NCI-H187 treated with DMSO at 0.1 percent for 48 hours (cell line): Measurements from ENCODE around the gene PRPS1L1.

ENCODE experiments used
- DNase-seq: peaks from one replicate; lab custom pipeline; 2025; lab: John Stamatoyannopoulos, UW

The PRPS1L1 gene

GRCh38 chr7:18013936-18014335 lies 13.7 kb downstream of the PRPS1L1 start:
- no peak for DNase-seq

GRCh38 chr7:18004372-18004771 lies 23.3 kb downstream of the PRPS1L1 start:
- DNase-seq, result no peak

GRCh38 chr7:18003286-18003994 lies 24.2 kb downstream of the PRPS1L1 start:
- DNase-seq, result peak; percentile 7

GRCh38 chr7:17998692-17999091 lies 29.0 kb downstream of the PRPS1L1 start:
- DNase-seq, result no peak

- no peak for DNase-seq
Observed at GRCh38 chr7:17996442-17997223, 31.0 kb downstream of the PRPS1L1 start.

- DNase-seq, result no peak
Observed at GRCh38 chr7:17996040-17996439, 31.6 kb downstream of the PRPS1L1 start.

- no peak for DNase-seq
Observed at GRCh38 chr7:17994079-17994850, 33.4 kb downstream of the PRPS1L1 start.

- no peak for DNase-seq
Observed at GRCh38 chr7:17991866-17992648, 35.6 kb downstream of the PRPS1L1 start.

GRCh38 chr7:17990761-17991160 lies 36.9 kb downstream of the PRPS1L1 start:
- no peak for DNase-seq

- DNase-seq, result no peak
Observed at GRCh38 chr7:17989546-17989945, 38.1 kb downstream of the PRPS1L1 start.

GRCh38 chr7:17988858-17989257 lies 38.8 kb downstream of the PRPS1L1 start:
- DNase-seq, result no peak

GRCh38 chr7:17988141-17988540 lies 39.5 kb downstream of the PRPS1L1 start:
- DNase-seq, result peak; percentile 50

- DNase-seq, result no peak
Observed at GRCh38 chr7:17986851-17987250, 40.8 kb downstream of the PRPS1L1 start.

- DNase-seq, result no peak
Observed at GRCh38 chr7:17985473-17986239, 42.0 kb downstream of the PRPS1L1 start.

GRCh38 chr7:17984288-17984687 lies 43.4 kb downstream of the PRPS1L1 start:
- no peak for DNase-seq

GRCh38 chr7:17983221-17984062 lies 44.2 kb downstream of the PRPS1L1 start:
- DNase-seq, result no peak

- DNase-seq, result no peak
Observed at GRCh38 chr7:17976952-17977351, 50.7 kb downstream of the PRPS1L1 start.
